Stomach (tissue), 4 donors: ENCODE data around the gene SOCS3.

Experiments
- CTCF ChIP-seq, 7 experiments: fragments of 450-650 bp in 4 of 7; fragments of 200-600 bp in 3 of 7; sonication (generic) in 3 of 7; IDR thresholded peaks; one replicate each; pipeline ENCODE4 v1.5.1; 2016 to 2019; ENCODE audit warnings: antibody characterized with exemption in 7 of 7, control low read depth in 2 of 7, mild to moderate bottlenecking in 1 of 7
- POLR2A ChIP-seq, 4 donors: fragments of 450-650 bp; IDR thresholded peaks; one replicate each; pipeline ENCODE4 v1.6.1; 2016; ENCODE audit warnings: antibody characterized with exemption in 4 of 4, control low read depth in 2 of 4, mild to moderate bottlenecking in 1 of 4, moderate library complexity in 1 of 4
- POLR2AphosphoS5 ChIP-seq, 3 donors: sonication (generic); formaldehyde crosslinking; IDR thresholded peaks; one replicate each; pipeline ENCODE4 v1.6.1; 2016; ENCODE audit warnings: antibody characterized with exemption in 3 of 3

GRCh38 chr17:78361225-78361701 is 1.4 kb upstream of the SOCS3 start:
- TF ChIP-seq POLR2A (IDR thresholded peaks at IDR 0.05) (no peak), CTCF (IDR thresholded peaks at IDR 0.05) (no peak), POLR2AphosphoS5 (IDR thresholded peaks at IDR 0.05) (no peak)
